GM19238 (cell line): Measurements from ENCODE around the gene STK38L.
"Not testable (repeated sequence)": the region's sequence is repeated elsewhere in the genome, so short reads cannot be mapped to it uniquely, and the experiment has no call there.

Experiments
- DNase-seq: peaks from one replicate; pipeline ENCODE4 v3.0.0; 2011; ENCODE audit warnings: low spot score; ENCODE audit not compliant: insufficient read length

Gene STK38L

GRCh38 chr12:27226407-27226929 is 17.6 kb upstream of the STK38L start:
- no peak for DNase-seq

- DNase-seq, result no peak
Observed at GRCh38 chr12:27229367-27229766, 14.7 kb upstream of the STK38L start.

GRCh38 chr12:27231374-27231773 is 12.7 kb upstream of the STK38L start:
- DNase-seq, result not testable (repeated sequence)

GRCh38 chr12:27233814-27234213 is 10.3 kb upstream of the STK38L start:
- no peak for DNase-seq

- DNase-seq, result no peak
Observed at GRCh38 chr12:27236498-27236897, 7.6 kb upstream of the STK38L start.

- no peak for DNase-seq
Observed at GRCh38 chr12:27237790-27238771, 6.0 kb upstream of the STK38L start.

GRCh38 chr12:27243006-27243405 is 1.1 kb upstream of the STK38L start:
- no peak for DNase-seq

- DNase-seq, result no peak
Observed at GRCh38 chr12:27244689-27245488, 803 bp downstream of the STK38L start.

- no peak for DNase-seq
Observed at GRCh38 chr12:27246141-27246540, 2.1 kb downstream of the STK38L start.

GRCh38 chr12:27246774-27247173 is 2.7 kb downstream of the STK38L start:
- DNase-seq, result no peak

GRCh38 chr12:27252934-27253333 is 8.8 kb downstream of the STK38L start:
- DNase-seq, result peak; percentile 14

- DNase-seq, result no peak
Observed at GRCh38 chr12:27253347-27253746, 9.3 kb downstream of the STK38L start.

GRCh38 chr12:27255806-27256205 is 11.7 kb downstream of the STK38L start:
- no peak for DNase-seq

GRCh38 chr12:27257104-27257843 is 13.2 kb downstream of the STK38L start:
- no peak for DNase-seq

- DNase-seq, result no peak
Observed at GRCh38 chr12:27260746-27261145, 16.7 kb downstream of the STK38L start.

GRCh38 chr12:27261866-27262265 is 17.8 kb downstream of the STK38L start:
- DNase-seq, result no peak

- no peak for DNase-seq
Observed at GRCh38 chr12:27270148-27270547, 26.1 kb downstream of the STK38L start.

GRCh38 chr12:27271206-27271605 is 27.1 kb downstream of the STK38L start:
- no peak for DNase-seq

GRCh38 chr12:27272373-27273028 is 28.4 kb downstream of the STK38L start:
- DNase-seq, result no peak

- DNase-seq, result no peak
Observed at GRCh38 chr12:27273114-27273513, 29.0 kb downstream of the STK38L start.

GRCh38 chr12:27274706-27275105 is 30.6 kb downstream of the STK38L start:
- no peak for DNase-seq
